HepG2 (cell line): ENCODE measurements around the gene PCSK6.

Experiments
- ETV6 ChIP-seq: sonication (generic); formaldehyde crosslinking; conservative IDR thresholded peaks from 2 replicates; pipeline ENCODE4 v1.4.0; 2020; ENCODE audit warnings: missing genetic modification reagents
- ZNF792 ChIP-seq: IDR thresholded peaks from 2 replicates; pipeline ENCODE4 v1.6.1; 2016

- TF ChIP-seq ZNF792 (no peak), ETV6 (CRISPR knock-in tag) (no peak)
These were observed 35.7 kb upstream of the PCSK6 start for GRCh38 chr15:101525087-101525669.
